Activated CD8-positive, alpha-beta memory T cell treated with anti-CD3 and anti-CD28 coated beads, Interleukin-2, amount 50 U/mL, for 48 hours (primary cell): ENCODE data around the gene SNRNP48.
A peak's percentile ranks its signal among the peaks of the same experiment; 100 is the strongest.

Experiments
- DNase-seq: peaks from one replicate; pipeline ENCODE4 v3.0.0-alpha.2; 2020

The SNRNP48 gene

DNA sequence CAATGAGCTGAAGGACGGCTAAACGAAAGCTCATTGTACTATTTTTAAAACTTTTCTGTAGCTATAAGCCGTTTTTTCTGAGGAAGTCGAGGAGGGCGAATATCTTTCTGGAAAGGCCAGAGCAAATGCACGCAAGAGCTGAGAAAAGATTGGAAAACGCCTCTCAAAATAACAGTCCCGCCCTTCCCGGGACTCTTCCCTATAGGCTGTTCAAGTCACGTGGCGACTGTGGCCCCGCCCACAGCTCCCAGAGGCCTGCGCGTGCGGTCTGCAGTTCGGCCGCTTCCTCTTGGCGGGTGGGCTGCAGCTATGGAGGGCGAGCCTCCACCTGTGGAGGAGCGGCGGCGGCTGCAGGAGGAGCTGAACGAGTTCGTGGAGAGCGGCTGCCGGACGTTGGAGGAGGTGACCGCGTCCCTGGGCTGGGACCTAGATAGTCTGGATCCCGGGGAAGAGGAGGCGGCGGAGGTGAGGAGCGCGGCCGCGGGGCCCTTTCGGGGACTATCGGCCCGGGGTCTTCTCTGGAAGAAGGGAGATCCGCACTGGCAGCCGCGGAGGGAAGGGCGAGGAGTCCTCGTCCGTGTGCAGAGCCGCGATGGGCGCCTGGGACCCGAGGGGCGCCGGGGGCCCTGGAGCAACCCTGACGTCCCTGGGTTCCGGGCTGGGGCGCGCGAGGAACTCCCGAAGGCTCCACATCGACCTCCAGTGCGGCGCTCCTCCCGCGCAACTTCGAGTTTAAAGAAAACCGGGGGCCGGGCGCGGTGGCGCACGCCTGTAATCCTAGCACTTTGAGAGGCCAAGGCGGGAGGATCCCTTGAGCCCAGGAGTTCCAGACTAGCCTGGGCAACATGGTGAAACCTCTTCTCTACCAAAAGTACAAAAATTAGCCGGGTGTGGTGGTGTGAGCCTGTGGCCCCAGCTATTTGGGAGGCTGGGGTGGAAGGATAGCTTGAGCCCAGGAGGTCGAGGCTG lies at the start of gene SNRNP48:
TSS of gene SNRNP48 (plus strand) at position 250 of the 969 bp plus-strand sequence. CDS start at position 310, 60 bp downstream.
- peak; percentile 92 for DNase-seq

DNA sequence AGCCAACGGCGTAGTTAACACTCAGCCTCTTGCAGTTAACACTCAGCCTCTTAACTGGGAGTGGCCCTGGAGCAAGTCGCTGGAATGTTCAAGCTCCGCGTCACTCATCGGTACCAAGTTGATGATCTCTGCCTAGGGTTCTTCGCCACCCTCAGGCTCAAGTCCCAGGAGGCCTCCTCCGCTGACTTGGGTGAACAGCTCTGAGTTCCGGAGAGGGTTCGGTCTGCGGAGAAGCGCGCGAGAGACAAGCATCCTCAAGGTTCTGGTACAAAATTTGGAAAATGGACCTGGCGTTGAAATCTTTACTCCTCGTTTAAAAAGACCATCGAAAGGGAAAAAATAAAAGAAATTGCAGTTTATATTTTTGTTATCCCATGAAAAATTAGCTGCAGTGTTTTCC lies 49.4 kb upstream of the SNRNP48 start:
- no peak for DNase-seq

DNA sequence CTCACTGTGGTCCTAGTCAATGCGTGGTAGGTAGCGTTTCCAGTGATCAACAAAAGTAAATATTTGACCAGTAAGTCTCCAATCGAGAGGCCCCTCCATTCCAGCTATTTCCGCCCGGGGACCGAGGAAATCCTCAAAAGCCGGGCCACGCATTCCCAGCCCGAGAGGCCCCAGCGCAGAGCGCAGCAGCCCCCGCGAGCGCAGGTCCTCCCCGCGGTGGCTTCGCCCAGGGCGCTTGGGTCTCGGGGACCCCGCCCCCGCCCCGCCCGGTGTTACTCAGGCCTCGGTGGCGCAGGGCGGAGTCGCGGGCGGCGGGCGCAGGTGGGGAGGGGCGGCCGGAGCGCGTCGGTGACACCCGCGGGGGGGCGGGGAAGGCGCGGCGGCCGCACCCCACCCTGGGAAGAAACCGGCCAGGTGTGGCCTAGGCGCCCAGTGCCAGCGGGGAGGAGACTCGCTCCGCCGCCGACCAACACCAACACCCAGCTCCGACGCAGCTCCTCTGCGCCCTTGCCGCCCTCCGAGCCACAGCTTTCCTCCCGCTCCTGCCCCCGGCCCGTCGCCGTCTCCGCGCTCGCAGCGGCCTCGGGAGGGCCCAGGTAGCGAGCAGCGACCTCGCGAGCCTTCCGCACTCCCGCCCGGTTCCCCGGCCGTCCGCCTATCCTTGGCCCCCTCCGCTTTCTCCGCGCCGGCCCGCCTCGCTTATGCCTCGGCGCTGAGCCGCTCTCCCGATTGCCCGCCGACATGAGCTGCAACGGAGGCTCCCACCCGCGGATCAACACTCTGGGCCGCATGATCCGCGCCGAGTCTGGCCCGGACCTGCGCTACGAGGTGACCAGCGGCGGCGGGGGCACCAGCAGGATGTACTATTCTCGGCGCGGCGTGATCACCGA lies 48.6 kb upstream of the SNRNP48 start, which contains the start of gene DSP:
TSS of gene DSP (plus strand) at position 497 of the 890 bp plus-strand sequence. CDS start at position 742, 245 bp downstream.
- DNase-seq: peak; percentile 64

DNA sequence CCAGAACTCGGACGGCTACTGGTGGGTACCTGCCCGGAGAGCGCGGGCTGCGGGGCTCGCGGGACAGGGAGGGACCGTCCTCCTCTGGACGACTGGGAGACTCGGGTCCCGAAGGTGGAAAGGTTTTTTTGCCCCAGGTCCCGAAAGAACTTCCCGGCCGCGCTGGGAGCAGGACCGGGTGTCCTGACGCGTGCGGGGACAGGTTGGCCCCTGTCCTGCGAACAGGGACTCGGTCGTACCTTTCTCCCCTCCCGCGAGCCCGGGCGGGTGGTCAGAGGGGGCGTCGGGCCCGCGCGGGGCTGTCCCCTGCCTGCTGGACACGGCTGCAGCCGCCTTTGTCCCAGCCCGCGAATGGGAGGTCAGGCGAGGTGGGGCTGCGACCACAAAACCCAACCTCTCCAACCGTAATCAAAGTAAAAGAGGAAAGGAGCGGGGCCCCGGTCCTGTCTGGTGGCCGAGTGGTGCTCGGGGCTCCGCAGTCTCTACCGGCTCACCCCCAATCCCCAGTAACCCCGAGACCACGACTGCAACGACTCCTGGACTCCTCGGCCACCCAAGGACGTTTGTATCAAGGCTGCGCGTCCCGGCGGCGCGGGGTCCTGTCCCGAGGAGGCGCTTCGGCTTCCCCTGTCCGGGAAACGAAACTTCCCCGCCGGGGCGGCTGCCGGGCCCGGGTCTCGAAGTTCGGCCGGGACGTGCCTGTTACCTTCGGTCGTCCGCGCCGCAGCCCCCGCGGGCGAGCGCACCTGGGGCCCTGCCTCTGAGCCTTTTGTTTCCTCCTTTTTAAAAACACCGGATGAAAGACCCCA lies 47.7 kb upstream of the SNRNP48 start:
- DNase-seq: peak; percentile 57

- no peak for DNase-seq
Observed at GRCh38 chr6:7542874-7543624, 46.9 kb upstream of the SNRNP48 start.

GRCh38 chr6:7543789-7544424 lies 46.1 kb upstream of the SNRNP48 start:
- DNase-seq: no peak

- DNase-seq: no peak
Observed at GRCh38 chr6:7544597-7544996, 45.4 kb upstream of the SNRNP48 start.

DNA sequence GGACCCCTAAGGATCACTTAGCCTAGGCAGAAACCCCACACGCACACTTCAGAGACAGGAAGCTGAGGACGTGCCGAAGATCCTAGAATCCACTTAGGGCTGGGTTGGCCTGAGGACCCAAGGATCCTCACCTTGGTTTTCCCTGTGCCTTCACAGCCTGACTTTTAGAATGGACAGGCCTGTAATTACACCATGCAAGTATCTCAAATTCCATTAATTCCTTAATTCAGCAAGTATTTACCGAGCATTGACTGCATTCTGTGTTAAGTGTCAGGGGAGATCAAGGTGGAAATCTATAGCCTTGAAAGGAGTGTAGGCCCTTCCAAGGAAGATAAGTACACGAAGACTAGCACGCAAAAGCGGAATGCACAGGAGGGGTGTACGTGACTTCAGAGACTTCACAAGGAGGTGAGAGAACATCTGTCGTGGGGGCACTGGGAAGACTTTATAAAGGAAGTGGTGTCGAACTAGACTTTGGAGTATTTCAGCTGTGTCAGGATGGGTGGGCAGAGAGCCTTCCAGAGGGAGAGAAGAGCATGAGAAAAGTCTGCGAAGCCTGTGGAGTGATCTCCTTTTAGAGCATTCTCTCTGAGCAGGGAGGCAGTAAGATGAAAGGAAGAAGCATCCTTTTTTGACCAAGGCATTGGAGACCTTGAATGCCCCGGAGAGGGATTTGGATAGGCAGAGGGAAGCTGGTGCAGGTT lies 44.5 kb upstream of the SNRNP48 start:
- DNase-seq: no peak

DNA sequence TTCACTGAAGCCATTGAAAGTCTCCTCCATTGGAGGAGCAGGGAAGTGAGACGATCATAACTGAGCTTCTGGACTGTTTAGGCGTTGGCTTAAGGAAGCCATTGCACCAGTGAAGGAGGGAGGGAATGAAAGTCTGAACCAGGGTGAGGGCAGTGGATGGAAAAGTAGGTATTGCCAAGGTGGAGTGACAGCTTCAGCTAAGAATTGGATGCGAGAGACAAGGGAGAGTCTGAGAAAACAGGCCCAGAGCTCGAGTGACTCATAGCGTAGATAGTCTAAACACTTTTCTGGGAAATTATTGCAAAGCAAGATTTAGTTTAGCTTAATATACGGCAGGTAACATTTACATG lies 44.0 kb upstream of the SNRNP48 start:
- no peak for DNase-seq

- no peak for DNase-seq
Observed at GRCh38 chr6:7546383-7546782, 43.6 kb upstream of the SNRNP48 start.

GRCh38 chr6:7546896-7547295 lies 43.1 kb upstream of the SNRNP48 start:
- no peak for DNase-seq

- DNase-seq: no peak
Observed at GRCh38 chr6:7547315-7547714, 42.7 kb upstream of the SNRNP48 start.

- no peak for DNase-seq
Observed at GRCh38 chr6:7550433-7550801, 39.6 kb upstream of the SNRNP48 start.

DNA sequence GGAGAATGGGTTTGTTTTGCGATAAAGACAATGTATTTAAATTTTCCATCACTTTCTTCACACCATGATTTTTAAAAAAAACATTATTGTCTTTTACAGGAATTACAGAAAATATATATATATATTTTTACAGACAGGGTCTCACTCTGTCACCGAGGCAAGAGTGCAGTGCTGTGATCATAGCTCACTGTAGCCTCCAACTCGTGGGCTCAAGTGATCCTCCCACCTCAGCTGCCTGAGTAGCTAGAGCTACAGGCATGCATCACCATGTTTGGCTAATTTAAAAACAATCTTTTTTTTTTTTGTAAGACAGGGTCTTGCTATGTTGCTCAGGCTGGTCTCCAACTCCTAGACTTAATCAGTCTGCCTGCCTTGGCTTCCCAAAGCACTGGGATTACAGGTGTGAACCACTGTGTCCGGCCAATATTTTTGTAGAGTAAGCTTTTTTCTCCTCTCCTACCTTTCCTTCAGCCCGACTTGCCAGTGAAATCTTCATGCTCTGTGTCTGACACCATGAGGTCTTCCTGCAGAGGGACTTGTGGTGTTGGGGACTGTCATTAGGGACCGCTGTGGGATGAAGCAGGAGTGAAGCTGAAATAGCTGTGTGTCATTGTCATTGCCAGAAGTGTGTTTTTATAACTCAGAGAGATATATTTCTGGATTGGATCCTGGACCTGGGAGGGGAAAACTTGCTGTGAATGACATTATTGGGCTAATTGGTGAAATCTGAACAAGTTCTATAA lies 35.3 kb upstream of the SNRNP48 start:
- no peak for DNase-seq

DNA sequence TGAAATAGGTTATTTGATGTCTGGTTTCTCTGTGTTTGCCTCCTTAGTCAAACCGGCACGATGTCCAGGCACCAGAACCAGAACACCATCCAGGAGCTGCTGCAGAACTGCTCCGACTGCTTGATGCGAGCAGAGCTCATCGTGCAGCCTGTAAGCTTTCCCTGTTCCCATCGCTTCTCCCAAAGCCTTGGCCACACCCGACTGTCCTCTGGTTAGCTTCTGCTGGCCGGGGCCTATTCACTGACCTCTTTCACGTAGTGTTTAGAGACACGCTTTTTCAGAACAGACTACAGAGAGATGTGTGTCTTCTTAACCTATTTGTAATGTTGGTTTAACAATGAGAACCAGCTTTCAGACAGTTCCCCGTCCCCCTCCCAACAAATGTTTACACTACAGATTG lies 34.3 kb upstream of the SNRNP48 start:
- DNase-seq: no peak

DNA sequence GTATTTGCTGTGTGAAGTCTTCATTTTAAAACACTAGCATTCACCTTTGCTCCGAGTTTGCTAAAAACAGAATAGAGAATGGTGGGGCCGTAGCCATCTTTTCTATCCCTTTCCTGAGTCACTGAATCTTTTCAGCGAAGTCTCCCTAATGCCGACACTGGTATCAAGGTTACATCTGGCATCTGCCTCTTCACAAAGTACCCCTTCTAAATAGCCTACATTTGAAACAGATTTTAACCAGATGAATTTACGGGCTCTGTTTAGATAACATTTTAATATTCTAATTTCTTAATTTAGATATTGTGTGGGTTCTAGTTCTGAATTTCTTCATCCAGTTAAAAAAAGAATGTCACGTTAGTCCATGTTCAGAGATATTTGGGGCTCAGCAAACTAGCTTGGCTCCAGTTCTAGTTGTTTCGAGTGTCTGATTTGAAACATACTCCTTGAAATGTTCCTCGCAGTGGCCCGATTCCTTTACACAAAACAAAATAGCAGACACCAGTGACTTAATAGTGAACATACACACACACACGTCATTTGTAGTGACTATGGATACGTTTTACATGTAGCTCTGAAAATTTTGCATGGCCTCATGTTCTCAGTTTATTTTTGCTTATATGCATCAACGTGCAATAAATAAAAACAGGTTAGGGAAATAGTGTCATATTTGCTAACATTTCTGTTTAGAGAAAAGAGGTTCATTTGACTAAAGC lies 33.4 kb upstream of the SNRNP48 start:
- no peak for DNase-seq

GRCh38 chr6:7557652-7558051 lies 32.3 kb upstream of the SNRNP48 start:
- no peak for DNase-seq

- no peak for DNase-seq
Observed at GRCh38 chr6:7558781-7559180, 31.2 kb upstream of the SNRNP48 start.

DNA sequence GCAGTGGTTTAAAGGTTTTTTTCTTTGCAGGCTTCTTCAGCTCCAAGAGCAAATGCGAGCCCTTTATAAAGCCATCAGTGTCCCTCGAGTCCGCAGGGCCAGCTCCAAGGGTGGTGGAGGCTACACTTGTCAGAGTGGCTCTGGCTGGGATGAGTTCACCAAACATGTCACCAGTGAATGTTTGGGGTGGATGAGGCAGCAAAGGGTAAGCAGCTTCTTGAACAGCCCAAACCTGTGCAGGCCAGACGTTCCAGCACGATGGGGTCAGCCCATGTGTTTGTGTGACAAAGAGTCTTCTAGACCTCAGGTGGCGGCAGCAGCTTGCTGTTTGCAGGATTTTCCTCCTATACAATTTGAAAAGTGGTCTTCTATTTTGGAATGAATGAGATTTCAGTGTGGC lies 30.8 kb upstream of the SNRNP48 start:
- DNase-seq: no peak
